RKO (cell line): ENCODE measurements around the gene EZH2.

Experiments
- DNase-seq: peaks from one replicate; pipeline ENCODE4 v3.0.0-alpha.2; 2016; ENCODE audit warnings: low spot score

EZH2 gene

GRCh38 chr7:148854983-148855382 is 29.1 kb downstream of the EZH2 start:
- DNase-seq: no peak

GRCh38 chr7:148852272-148852671 is 31.8 kb downstream of the EZH2 start:
- DNase-seq: no peak

GRCh38 chr7:148850564-148850963 is 33.5 kb downstream of the EZH2 start:
- no peak for DNase-seq

GRCh38 chr7:148849393-148850098 is 34.5 kb downstream of the EZH2 start:
- DNase-seq: no peak

- no peak for DNase-seq
Measured at GRCh38 chr7:148847815-148848734, 36.0 kb downstream of the EZH2 start.

GRCh38 chr7:148838905-148839304 is 45.2 kb downstream of the EZH2 start:
- DNase-seq: no peak

- DNase-seq: peak; percentile 65
Measured at GRCh38 chr7:148835854-148836253, 48.2 kb downstream of the EZH2 start.

GRCh38 chr7:148834605-148835004 is 49.5 kb downstream of the EZH2 start:
- no peak for DNase-seq

- DNase-seq: no peak
Measured at GRCh38 chr7:148831782-148832181, 52.3 kb downstream of the EZH2 start.

- DNase-seq: no peak
Measured at GRCh38 chr7:148830897-148831692, 53.0 kb downstream of the EZH2 start.

- no peak for DNase-seq
Measured at GRCh38 chr7:148828965-148829364, 55.1 kb downstream of the EZH2 start.

- no peak for DNase-seq
Measured at GRCh38 chr7:148825338-148825737, 58.8 kb downstream of the EZH2 start.

- no peak for DNase-seq
Measured at GRCh38 chr7:148824864-148825263, 59.2 kb downstream of the EZH2 start.

- no peak for DNase-seq
Measured at GRCh38 chr7:148821422-148821821, 62.7 kb downstream of the EZH2 start.

- DNase-seq: no peak
Measured at GRCh38 chr7:148819697-148820360, 64.3 kb downstream of the EZH2 start.

- DNase-seq: no peak
Measured at GRCh38 chr7:148815612-148816011, 68.5 kb downstream of the EZH2 start.

- DNase-seq: no peak
Measured at GRCh38 chr7:148814922-148815559, 69.0 kb downstream of the EZH2 start.

- DNase-seq: no peak
Measured at GRCh38 chr7:148813890-148814289, 70.2 kb downstream of the EZH2 start.

- DNase-seq: no peak
Measured at GRCh38 chr7:148811892-148812291, 72.2 kb downstream of the EZH2 start.

- DNase-seq: no peak
Measured at GRCh38 chr7:148809856-148810255, 74.2 kb downstream of the EZH2 start.

- DNase-seq: no peak
Measured at GRCh38 chr7:148807436-148807835, 76.7 kb downstream of the EZH2 start.
